ENCODE measurements around the gene ITGA11. TPM values are rescaled to one million over a fixed set of nuclear protein-coding genes. Genes with fewer than 3 reads are reported as not detected.
A peak's percentile ranks its signal among the peaks of the same experiment; 100 is the strongest.

ITGA11 gene
- total RNA-seq, 1 experiment from 2014 or later = not detected

DNA sequence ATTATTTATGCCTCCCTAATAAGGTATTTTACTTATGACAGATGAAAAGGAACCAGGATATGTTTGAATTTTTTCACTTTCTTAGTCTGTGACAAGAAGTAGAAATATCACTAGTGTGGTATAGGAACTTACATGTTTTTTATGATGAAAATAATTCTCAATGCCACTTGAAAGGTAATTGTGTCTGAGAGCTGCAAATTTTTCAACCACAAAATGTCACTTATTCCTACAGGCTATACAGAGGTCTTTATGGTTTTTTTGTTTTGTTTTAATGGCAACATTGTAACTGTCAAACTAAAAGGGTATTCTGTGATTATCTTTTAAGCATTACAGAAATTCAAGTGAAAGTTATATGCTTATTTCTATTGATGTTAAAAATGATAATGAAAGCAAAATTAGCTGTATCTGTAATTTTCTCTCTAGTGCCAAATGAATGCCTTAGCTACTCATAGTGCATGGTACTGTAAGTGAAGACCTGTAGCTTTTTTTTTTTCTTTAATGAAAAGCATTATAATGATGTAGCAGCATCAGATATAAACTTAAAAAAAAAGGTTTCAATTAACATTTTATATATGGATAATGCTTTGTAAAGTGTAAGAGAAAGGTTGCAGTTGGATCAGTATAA lies 139.7 kb downstream of the ITGA11 start:
- BruUV-seq (replicated peaks) = no TSS peak
- CTCF ChIA-PET = interaction anchor here (1.0 kb wide), 1 partner anchor 14 kb away, joined by 3 read pairs; no protein-coding TSS in a partner anchor

GRCh38 chr15:68290715-68291114 lies 141.2 kb downstream of the ITGA11 start:
- no peaks in the 10 kb centered on the region for H3K9me2 ChIP-seq (replicated peaks; ENCODE audit: low read length)
- TF ChIP-seq EZH2 (IDR thresholded peaks at IDR 0.05; ENCODE audit: low read length, unreplicated experiment) (no peak), CTCF (conservative IDR thresholded peaks at IDR 0.05; ENCODE audit: low read depth, low read length) (no peak), EZH2phosphoT487 (IDR thresholded peaks at IDR 0.05; ENCODE audit: borderline replicate concordance, low read length) (no peak)
- BruUV-seq (replicated peaks) = no TSS peak
- peaks cover 22% of the 10 kb centered on the region; the same call in 1 of the 2 replicates for H3K36me3 ChIP-seq (ENCODE audit: low read depth, low read length)
- no peaks in the 10 kb centered on the region for H3K4me1 ChIP-seq (ENCODE audit: insufficient read depth, low read length)
- H3F3A ChIP-seq (ENCODE audit: low read length, unreplicated experiment) = no peaks in the 10 kb centered on the region
- DNase-seq (no peak), ATAC-seq (no peak)
- intact Hi-C loops (cut with micrococcal nuclease) = no loop called here
- no peaks in the 10 kb centered on the region for H3K27me3 ChIP-seq (ENCODE audit: low read length)
- CTCF ChIA-PET = no interaction called here
- H3K79me2 ChIP-seq (ENCODE audit: low read length) = peaks cover 84% of the 10 kb centered on the region
- POLR2A ChIA-PET (ENCODE audit: unreplicated experiment) = no interaction called here
- no peak overlapping the region for H2AFZ ChIP-seq (ENCODE audit: low read length)
- H3K4me3 ChIP-seq (ENCODE audit: low read length) = no peak overlapping the region
- no peak overlapping the region for H3K9ac ChIP-seq (ENCODE audit: low read length)
- no peak overlapping the region for H3K4me2 ChIP-seq (ENCODE audit: low read length)
- H3K9me3 ChIP-seq (ENCODE audit: low read length) = no peaks in the 10 kb centered on the region
- H4K20me1 ChIP-seq (ENCODE audit: low read length) = peaks cover 7% of the 10 kb centered on the region
- no peak overlapping the region for H3K27ac ChIP-seq (ENCODE audit: low read length)

More for the DNA sequence above, 139.7 kb downstream of the ITGA11 start:
- TF ChIP-seq EZH2 (IDR thresholded peaks at IDR 0.05; ENCODE audit: low read length, unreplicated experiment) = no peak
- TF ChIP-seq CTCF (conservative IDR thresholded peaks at IDR 0.05; ENCODE audit: low read depth, low read length) = no peak
- no peak for TF ChIP-seq EZH2phosphoT487 (IDR thresholded peaks at IDR 0.05; ENCODE audit: borderline replicate concordance, low read length)
- H3K9ac ChIP-seq (ENCODE audit: low read length) = no peak overlapping the region
- H3K79me2 ChIP-seq (ENCODE audit: low read length) = peaks cover 68% of the 10 kb centered on the region
- no peaks in the 10 kb centered on the region for H3F3A ChIP-seq (ENCODE audit: low read length, unreplicated experiment)
- no peaks in the 10 kb centered on the region for H3K9me2 ChIP-seq (replicated peaks; ENCODE audit: low read length)
- H3K4me3 ChIP-seq (ENCODE audit: low read length) = no peak overlapping the region
- H4K20me1 ChIP-seq (ENCODE audit: low read length) = peaks cover 7% of the 10 kb centered on the region
- no peak for DNase-seq
- H3K36me3 ChIP-seq (ENCODE audit: low read depth, low read length) = peaks cover 22% of the 10 kb centered on the region; the same call in 1 of the 2 replicates
- no peak overlapping the region for H3K4me2 ChIP-seq (ENCODE audit: low read length)
- no peaks in the 10 kb centered on the region for H3K4me1 ChIP-seq (ENCODE audit: insufficient read depth, low read length)
- POLR2A ChIA-PET (ENCODE audit: unreplicated experiment) = no interaction called here
- H3K27ac ChIP-seq (ENCODE audit: low read length) = no peak overlapping the region
- H3K27me3 ChIP-seq (ENCODE audit: low read length) = no peaks in the 10 kb centered on the region
- no peaks in the 10 kb centered on the region for H3K9me3 ChIP-seq (ENCODE audit: low read length)
- no peak for ATAC-seq
- intact Hi-C loops (cut with micrococcal nuclease) = no loop called here
- H2AFZ ChIP-seq (ENCODE audit: low read length) = no peak overlapping the region

- Histone ChIP-seq H2AFZ (ENCODE audit: low read length) (no peak overlapping the region), H3F3A (ENCODE audit: low read length, unreplicated experiment) (no peaks in the 10 kb centered on the region), H3K9me3 (ENCODE audit: low read length) (no peaks in the 10 kb centered on the region), H3K4me2 (ENCODE audit: low read length) (no peak overlapping the region), H3K9me2 (replicated peaks; ENCODE audit: low read length) (no peaks in the 10 kb centered on the region), H3K79me2 (ENCODE audit: low read length) (peaks cover 93% of the 10 kb centered on the region), H3K9ac (ENCODE audit: low read length) (no peak overlapping the region), H3K4me1 (ENCODE audit: insufficient read depth, low read length) (no peaks in the 10 kb centered on the region), H3K4me3 (ENCODE audit: low read length) (no peak overlapping the region), H3K36me3 (ENCODE audit: low read depth, low read length) (peaks cover 31% of the 10 kb centered on the region), H3K27ac (ENCODE audit: low read length) (no peak overlapping the region), H3K27me3 (ENCODE audit: low read length) (no peaks in the 10 kb centered on the region), H4K20me1 (ENCODE audit: low read length) (peaks cover 16% of the 10 kb centered on the region)
- ATAC-seq (no peak), DNase-seq (no peak)
- no peak for TF ChIP-seq CTCF (conservative IDR thresholded peaks at IDR 0.05; ENCODE audit: low read depth, low read length)
- no peak for TF ChIP-seq EZH2 (IDR thresholded peaks at IDR 0.05; ENCODE audit: low read length, unreplicated experiment)
- no peak for TF ChIP-seq EZH2phosphoT487 (IDR thresholded peaks at IDR 0.05; ENCODE audit: borderline replicate concordance, low read length)
- intact Hi-C loops (cut with micrococcal nuclease) = no loop called here
- ChIA-PET CTCF (no interaction called here), POLR2A (ENCODE audit: unreplicated experiment) (no interaction called here)
- TSS peak; percentile 2 for BruUV-seq (replicated peaks)
These were observed 142.2 kb downstream of the ITGA11 start for GRCh38 chr15:68289621-68290352.

All from PC-3 (cell line).